ENCODE results near the gene SNAPC2.

The SNAPC2 gene

GRCh38 chr19:7940841-7941240 lies 20.7 kb downstream of the SNAPC2 start:
- in situ Hi-C loops (cut with HindIII; ENCODE audit: low sequenced_read_pairs), result no loop called here
- no peak overlapping the region for H3K4me3 ChIP-seq (ENCODE audit: low read depth, low read length)

DNA sequence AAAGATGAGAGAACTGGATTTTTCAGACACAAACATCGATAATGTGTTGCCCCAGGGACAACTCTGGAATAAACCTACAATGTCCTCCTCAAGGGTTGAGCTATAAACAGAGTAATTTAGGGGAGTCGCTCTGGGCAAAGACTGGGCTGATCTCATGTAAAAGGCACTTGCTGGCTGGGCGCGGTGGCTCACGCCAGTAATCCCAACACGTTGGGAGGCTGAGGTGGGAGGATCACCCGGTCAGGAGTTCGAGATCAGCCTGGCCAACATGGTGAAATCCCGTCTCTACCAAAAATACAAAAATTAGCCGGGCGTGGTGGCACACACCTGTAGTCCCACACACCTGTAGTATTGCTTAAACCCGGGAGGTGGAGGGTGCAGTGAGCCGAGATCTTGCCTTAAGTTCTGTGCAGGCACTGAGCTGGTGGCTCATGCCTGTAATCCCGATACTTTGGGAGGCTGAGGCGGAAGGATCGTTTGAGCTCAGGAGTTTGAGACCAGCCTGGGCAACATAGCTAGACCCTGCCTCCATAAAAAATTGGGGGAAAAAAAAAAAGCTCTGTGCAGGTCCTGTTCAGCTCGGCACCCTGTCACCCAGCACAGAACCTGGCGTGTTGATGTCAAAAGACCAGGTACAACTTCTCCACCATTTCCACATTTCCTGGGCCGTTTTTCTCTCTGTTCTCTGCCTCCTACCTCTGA lies 21.9 kb downstream of the SNAPC2 start:
- no peak for DNase-seq (ENCODE audit: low read depth)
- H3K4me3 ChIP-seq (ENCODE audit: low read depth, low read length), result peak overlapping the region; percentile 78

More at GRCh38 chr19:7940841-7941240, 20.7 kb downstream of the SNAPC2 start:
- TF ChIP-seq, protein P1, sequence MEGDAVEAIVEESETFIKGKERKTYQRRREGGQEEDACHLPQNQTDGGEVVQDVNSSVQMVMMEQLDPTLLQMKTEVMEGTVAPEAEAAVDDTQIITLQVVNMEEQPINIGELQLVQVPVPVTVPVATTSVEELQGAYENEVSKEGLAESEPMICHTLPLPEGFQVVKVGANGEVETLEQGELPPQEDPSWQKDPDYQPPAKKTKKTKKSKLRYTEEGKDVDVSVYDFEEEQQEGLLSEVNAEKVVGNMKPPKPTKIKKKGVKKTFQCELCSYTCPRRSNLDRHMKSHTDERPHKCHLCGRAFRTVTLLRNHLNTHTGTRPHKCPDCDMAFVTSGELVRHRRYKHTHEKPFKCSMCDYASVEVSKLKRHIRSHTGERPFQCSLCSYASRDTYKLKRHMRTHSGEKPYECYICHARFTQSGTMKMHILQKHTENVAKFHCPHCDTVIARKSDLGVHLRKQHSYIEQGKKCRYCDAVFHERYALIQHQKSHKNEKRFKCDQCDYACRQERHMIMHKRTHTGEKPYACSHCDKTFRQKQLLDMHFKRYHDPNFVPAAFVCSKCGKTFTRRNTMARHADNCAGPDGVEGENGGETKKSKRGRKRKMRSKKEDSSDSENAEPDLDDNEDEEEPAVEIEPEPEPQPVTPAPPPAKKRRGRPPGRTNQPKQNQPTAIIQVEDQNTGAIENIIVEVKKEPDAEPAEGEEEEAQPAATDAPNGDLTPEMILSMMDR (IDR thresholded peaks at IDR 0.05; ENCODE audit: low read depth, low read length, missing control alignments), result no peak
- no peak for DNase-seq (ENCODE audit: low read depth)

GRCh38 chr19:7942981-7943443 lies 22.9 kb downstream of the SNAPC2 start:
- TF ChIP-seq, protein P1 (IDR thresholded peaks at IDR 0.05; ENCODE audit: low read depth, low read length, missing control alignments), result no peak
- DNase-seq (ENCODE audit: low read depth), result no peak
- in situ Hi-C loops (cut with HindIII; ENCODE audit: low sequenced_read_pairs), result no loop called here
- H3K4me3 ChIP-seq (ENCODE audit: low read depth, low read length), result peak overlapping the region; percentile 78

More for the DNA sequence above, 21.9 kb downstream of the SNAPC2 start:
- in situ Hi-C loops (cut with HindIII; ENCODE audit: low sequenced_read_pairs), result no loop called here
- TF ChIP-seq, protein P1 (IDR thresholded peaks at IDR 0.05; ENCODE audit: low read depth, low read length, missing control alignments), result no peak

- peak; percentile 99 for DNase-seq (ENCODE audit: low read depth)
- peak within 1 kb of the TSS; percentile 78 for H3K4me3 ChIP-seq (ENCODE audit: low read depth, low read length)
- TF ChIP-seq, protein P1 (IDR thresholded peaks at IDR 0.05; ENCODE audit: low read depth, low read length, missing control alignments), result no peak
- in situ Hi-C loops (cut with HindIII; ENCODE audit: low sequenced_read_pairs), result no loop called here
These were observed 23.5 kb downstream of the SNAPC2 start, which contains the start of gene TIMM44 for GRCh38 chr19:7943444-7944176. TIMM44 (minus strand) TSS chr19:7943666; CDS start chr19:7943651, 15 bp downstream.

- in situ Hi-C loops (cut with HindIII; ENCODE audit: low sequenced_read_pairs), result no loop called here
- peak overlapping the region; percentile 78 for H3K4me3 ChIP-seq (ENCODE audit: low read depth, low read length)
- DNase-seq (ENCODE audit: low read depth), result peak; percentile 73
- TF ChIP-seq, protein P1 (IDR thresholded peaks at IDR 0.05; ENCODE audit: low read depth, low read length, missing control alignments), result peak; percentile 82
These were observed 24.1 kb downstream of the SNAPC2 start for GRCh38 chr19:7944177-7944761.

- no peak for DNase-seq (ENCODE audit: low read depth)
- TF ChIP-seq, protein P1 (IDR thresholded peaks at IDR 0.05; ENCODE audit: low read depth, low read length, missing control alignments), result no peak
- H3K4me3 ChIP-seq (ENCODE audit: low read depth, low read length), result no peak overlapping the region
- in situ Hi-C loops (cut with HindIII; ENCODE audit: low sequenced_read_pairs), result no loop called here
These were observed 27.8 kb downstream of the SNAPC2 start for GRCh38 chr19:7947939-7948338.
